GM21619 (cell line): ENCODE data around the gene ABLIM2.

Source experiments
- ATAC-seq: cut with Tn5 transposase; IDR thresholded peaks from one replicate; pipeline ENCODE4 v1.9.1; 2021; ENCODE audit not compliant: unreplicated experiment

The ABLIM2 gene

GRCh38 chr4:8076023-8076422 lies 82.6 kb downstream of the ABLIM2 start:
- ATAC-seq, result no peak

DNA sequence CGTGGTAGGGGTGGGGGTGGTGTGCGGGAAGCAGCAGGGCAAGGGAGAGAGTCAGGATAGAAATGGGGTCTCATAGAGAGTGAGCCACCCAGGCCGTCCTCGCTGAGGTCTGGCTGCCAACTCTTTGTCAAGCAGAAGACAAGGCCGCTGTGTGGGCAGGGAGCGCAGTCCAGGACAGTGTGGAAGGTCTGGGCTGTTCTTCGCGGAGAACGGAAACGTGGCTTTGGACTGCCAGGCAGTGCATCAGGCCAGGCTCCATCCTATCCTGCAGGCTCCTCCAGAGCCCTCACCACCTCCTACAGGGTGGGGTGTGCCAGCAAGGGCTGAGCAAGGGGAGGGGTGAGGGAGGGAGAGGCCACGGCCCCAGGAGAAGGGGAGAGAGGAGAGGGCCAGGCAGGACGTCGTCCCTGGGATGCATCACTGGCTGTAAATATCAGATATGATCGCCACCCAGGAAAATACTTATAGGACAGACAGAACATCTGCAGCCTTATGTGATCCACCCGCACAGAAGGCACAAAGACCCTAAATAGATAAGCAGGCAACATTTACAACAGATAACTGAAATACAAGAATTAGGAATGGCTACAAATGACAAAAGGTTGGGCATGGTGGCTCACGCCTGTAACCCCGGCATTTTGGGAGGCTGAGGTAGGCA lies 85.3 kb downstream of the ABLIM2 start:
- no peak for ATAC-seq

DNA sequence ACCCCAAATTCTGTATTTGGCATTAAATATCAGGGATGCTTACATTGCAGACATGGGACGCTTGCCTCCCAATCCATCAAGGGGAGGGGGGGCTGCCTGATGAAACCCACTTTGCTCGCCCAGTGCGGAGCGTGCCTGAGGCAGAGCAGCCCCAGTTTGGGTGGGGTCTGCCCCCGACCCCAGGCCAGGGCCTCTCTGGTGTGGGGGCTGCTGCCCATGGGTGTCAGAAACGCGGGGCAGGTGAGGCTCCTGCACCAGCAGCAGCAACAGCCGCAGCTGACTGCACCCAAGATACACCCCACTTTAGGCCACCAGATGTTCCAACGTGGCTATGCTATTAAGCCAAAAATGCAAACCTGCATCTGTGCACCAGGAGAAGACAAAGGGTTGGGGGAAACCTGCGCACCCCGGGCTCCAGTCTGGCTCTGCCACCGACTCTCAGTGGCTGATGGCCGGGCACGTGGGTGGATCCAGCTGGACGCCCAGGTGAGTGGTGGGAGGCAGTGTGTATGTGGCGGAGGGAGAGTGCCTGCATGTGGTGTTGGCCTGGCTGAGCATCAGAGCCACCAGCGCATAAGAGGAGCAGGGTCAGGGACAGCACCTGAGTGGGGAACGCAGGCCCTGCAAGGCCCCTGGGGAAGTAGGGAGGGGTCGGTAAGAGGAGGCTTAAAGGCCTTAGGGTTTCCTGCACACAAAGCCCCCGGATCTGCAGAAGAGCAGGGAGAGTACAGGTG lies 86.2 kb downstream of the ABLIM2 start:
- no peak for ATAC-seq

- ATAC-seq, result no peak
These were observed 86.8 kb downstream of the ABLIM2 start for GRCh38 chr4:8071766-8072165.

- ATAC-seq, result no peak
These were observed 87.6 kb downstream of the ABLIM2 start for GRCh38 chr4:8070736-8071718.

GRCh38 chr4:8069102-8069752 lies 89.4 kb downstream of the ABLIM2 start:
- no peak for ATAC-seq

- ATAC-seq, result no peak
These were observed 90.4 kb downstream of the ABLIM2 start for GRCh38 chr4:8067945-8068896.

- ATAC-seq, result no peak
These were observed 91.2 kb downstream of the ABLIM2 start for GRCh38 chr4:8067274-8067936.

GRCh38 chr4:8066336-8066931 lies 92.2 kb downstream of the ABLIM2 start:
- no peak for ATAC-seq

DNA sequence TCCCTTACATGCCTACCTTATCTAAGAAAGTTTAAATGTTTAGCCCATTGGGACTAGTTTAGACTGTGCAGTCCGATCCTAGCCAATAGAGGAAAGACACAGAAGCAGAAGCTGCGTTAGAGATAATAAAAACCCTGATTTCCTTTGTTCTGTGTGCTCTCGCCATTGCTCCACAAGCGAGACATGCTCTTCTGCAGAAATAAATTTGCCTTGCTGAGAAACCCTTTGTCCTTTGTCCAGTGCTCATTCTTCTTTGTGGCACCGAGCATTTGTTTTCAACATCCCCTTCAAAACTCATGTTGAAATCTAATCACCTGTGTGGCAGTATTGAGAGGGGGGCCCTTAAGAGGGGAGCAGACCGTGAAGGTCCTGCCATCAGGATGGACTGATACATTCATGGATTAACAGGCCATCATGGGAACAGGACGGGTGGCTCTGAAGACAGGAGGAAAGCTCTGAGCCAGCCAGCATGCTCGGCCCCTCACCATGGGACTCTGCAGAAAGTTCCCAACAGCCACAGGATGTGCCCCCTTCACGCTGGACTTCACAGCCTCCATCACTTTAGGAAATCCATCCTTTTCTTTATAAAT lies 94.5 kb downstream of the ABLIM2 start:
- no peak for ATAC-seq

DNA sequence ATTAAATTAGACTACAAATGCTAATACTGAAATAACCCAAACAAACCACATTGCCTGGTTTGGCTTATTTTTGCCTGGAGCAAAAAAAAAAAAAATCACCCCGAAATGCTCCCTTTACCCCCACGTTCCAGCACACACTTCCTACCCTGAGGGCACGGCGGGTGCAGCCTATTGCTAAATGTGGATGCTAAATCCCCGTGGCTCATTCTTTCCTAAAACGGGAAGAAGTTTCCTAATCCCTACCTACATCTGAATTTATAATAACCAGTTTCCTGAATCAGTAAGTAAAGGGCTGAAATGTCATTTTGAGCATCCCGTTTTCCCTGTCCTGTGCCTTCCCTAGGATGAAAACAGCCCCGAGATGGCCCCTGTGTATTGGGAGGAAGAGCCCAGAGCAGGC lies 97.0 kb downstream of the ABLIM2 start:
- ATAC-seq, result no peak

GRCh38 chr4:8061145-8061544 lies 97.5 kb downstream of the ABLIM2 start:
- no peak for ATAC-seq

- no peak for ATAC-seq
These were observed 98.0 kb downstream of the ABLIM2 start for GRCh38 chr4:8060632-8061031.

DNA sequence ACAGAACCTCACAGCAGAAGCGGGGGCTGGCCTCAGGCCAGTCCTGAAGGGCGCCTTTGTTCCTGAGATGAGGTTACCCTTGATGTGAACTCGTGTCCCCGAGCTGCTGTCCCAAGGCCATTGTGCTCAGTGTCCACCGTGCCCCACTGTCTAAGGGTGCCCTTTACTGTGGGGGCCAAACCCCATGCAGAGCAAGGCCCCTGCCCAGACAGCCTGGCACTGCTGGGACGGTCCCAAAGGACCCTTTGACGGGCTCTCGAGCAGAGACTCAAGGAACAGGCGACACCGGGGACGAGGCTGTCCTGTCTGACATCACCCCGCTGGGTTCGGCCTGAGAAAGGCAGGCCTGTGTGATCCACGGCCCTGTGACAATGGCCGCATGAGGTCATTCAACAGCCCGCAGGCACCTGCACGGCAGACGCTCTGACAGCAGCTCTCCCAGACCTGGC lies 100.6 kb downstream of the ABLIM2 start:
- ATAC-seq, result no peak

DNA sequence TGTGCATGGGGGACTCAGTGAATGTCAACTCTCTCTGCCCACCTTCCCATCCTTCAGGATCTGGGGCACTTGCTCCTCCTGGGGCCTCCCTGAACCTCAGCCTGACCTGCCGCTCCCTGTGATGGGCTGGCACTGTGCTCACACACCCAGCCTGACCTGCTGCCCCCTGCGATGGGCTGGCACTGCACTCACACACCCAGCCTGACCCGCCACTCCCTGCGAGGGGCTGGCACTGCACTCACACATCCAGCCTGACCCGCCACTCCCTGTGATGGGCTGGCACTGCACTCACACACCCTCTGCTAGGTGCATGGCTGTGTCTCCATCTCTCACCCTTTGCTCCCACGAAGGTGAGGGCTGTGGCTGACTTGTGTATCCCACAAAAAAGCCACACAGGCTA lies 103.4 kb downstream of the ABLIM2 start:
- ATAC-seq, result no peak

DNA sequence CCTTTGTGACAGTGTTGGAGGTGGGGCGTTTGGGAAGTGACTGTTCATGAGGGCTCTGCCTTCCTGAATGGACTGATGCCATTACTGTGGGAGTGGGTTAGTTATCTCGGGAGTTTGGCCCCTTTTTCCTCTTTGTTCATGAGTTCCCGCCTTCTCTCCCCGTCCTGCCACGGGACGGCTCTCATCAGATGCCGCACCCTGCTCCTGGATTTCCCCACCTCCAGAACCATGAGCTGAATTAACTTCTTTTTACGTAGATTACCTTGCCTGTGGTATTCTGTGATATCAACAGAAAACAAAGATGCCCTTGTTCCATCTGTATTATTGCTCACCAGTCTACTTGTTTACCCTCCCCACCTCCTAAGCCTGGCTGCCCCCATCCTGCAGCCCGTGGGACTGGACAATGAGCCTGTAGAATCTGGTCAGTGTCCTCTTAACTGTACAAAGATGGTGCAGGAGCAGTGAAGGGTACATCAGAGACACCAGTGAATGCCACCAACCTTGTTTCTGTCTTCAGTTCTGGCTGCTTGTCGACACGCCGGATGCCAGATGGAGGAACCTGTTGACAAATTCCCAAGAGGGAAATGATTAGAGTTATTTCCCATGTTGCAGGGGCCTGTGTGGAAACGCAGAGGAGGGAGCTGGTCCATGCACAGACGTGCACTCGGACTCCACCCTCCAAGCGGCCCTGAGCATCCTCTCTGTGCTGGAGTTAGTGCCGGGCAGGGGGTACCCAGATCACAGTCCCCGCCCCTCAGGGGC lies 104.7 kb downstream of the ABLIM2 start:
- no peak for ATAC-seq

GRCh38 chr4:8052160-8052691 lies 106.4 kb downstream of the ABLIM2 start:
- no peak for ATAC-seq

- no peak for ATAC-seq
These were observed 107.0 kb downstream of the ABLIM2 start for GRCh38 chr4:8051644-8052043.
